SK-N-SH treated with all-trans-retinoic acid at 6 μM for 48 hours (cell line): ENCODE results near the gene TUFT1.

Experiments
- ATAC-seq: fragments of 200-7000 bp; cut with Tn5 transposase; 3 replicates; pipeline ENCODE4 v1.9.1; 2020; ENCODE audit warnings: mild to moderate bottlenecking, moderate library complexity
- ARNTL ChIP-seq: fragments of 450-650 bp; formaldehyde crosslinking; IDR thresholded peaks from 2 replicates; pipeline ENCODE4 v1.5.0; 2020; ENCODE audit warnings: low read depth, mild to moderate bottlenecking, moderate library complexity, borderline replicate concordance
- BACH2 ChIP-seq: fragments of 250-450 bp; sonication (Bioruptor Pico); IDR thresholded peaks from 2 replicates; pipeline ENCODE4 v1.9.0; 2021; ENCODE audit warnings: mild to moderate bottlenecking, borderline replicate concordance
- CREB5 ChIP-seq: fragments of 250-450 bp; sonication (Bioruptor Pico); IDR thresholded peaks from 2 replicates; pipeline ENCODE4 v1.5.1; 2020; ENCODE audit warnings: low read depth, mild to moderate bottlenecking, moderate library complexity
- CSRNP3 ChIP-seq: fragments of 250-450 bp; sonication (Bioruptor Pico); IDR thresholded peaks from 2 replicates; pipeline ENCODE4 v1.5.1; 2021; ENCODE audit warnings: mild to moderate bottlenecking, moderate library complexity
- ESRRG ChIP-seq: fragments of 250-450 bp; sonication (Bioruptor Pico); IDR thresholded peaks from 2 replicates; pipeline ENCODE4 v1.6.1; 2021; ENCODE audit warnings: mild to moderate bottlenecking
- GLIS3 ChIP-seq: fragments of 250-450 bp; sonication (Bioruptor Pico); IDR thresholded peaks from 2 replicates; pipeline ENCODE4 v1.5.0; 2020; ENCODE audit warnings: mild to moderate bottlenecking, moderate library complexity
- OSR1 ChIP-seq: fragments of 250-450 bp; sonication (Bioruptor Pico); IDR thresholded peaks from 2 replicates; pipeline ENCODE4 v1.8.0; 2022; ENCODE audit warnings: moderate library complexity, mild to moderate bottlenecking, inconsistent platforms
- PATZ1 ChIP-seq: fragments of 250-450 bp; sonication (Bioruptor Pico); IDR thresholded peaks from 2 replicates; pipeline ENCODE4 v1.8.0; 2020; ENCODE audit warnings: mild to moderate bottlenecking, moderate library complexity, borderline replicate concordance
- PPARA ChIP-seq: fragments of 250-450 bp; sonication (Bioruptor Pico); IDR thresholded peaks from 2 replicates; pipeline ENCODE4 v1.5.0; 2020; ENCODE audit warnings: mild to moderate bottlenecking, borderline replicate concordance
- RARB ChIP-seq: fragments of 250-450 bp; sonication (Bioruptor Pico); IDR thresholded peaks from 2 replicates; pipeline ENCODE4 v1.8.0; 2021; ENCODE audit warnings: mild to moderate bottlenecking, moderate library complexity
- SNAI2 ChIP-seq: fragments of 250-450 bp; sonication (Bioruptor Pico); IDR thresholded peaks from 2 replicates; pipeline ENCODE4 v1.5.0; 2020; ENCODE audit warnings: mild to moderate bottlenecking, moderate library complexity
- TCF4 ChIP-seq: fragments of 250-450 bp; sonication (Bioruptor Pico); IDR thresholded peaks from 2 replicates; pipeline ENCODE4 v1.8.0; 2021; ENCODE audit warnings: mild to moderate bottlenecking, moderate library complexity, borderline replicate concordance
- TOX ChIP-seq: fragments of 250-450 bp; sonication (Bioruptor Pico); IDR thresholded peaks from 2 replicates; pipeline ENCODE4 v1.8.0; 2021; ENCODE audit warnings: mild to moderate bottlenecking, moderate library complexity, borderline replicate concordance
- TSHZ2 ChIP-seq: fragments of 250-450 bp; sonication (Bioruptor Pico); IDR thresholded peaks from 2 replicates; pipeline ENCODE4 v1.5.0; 2020; ENCODE audit warnings: mild to moderate bottlenecking, moderate library complexity
- ZC3H10 ChIP-seq: fragments of 250-450 bp; sonication (Bioruptor Pico); IDR thresholded peaks from 2 replicates; pipeline ENCODE4 v1.5.1; 2021; ENCODE audit warnings: mild to moderate bottlenecking, moderate library complexity
- ZFP3 ChIP-seq: fragments of 250-450 bp; sonication (Bioruptor Pico); IDR thresholded peaks from 2 replicates; pipeline ENCODE4 v1.5.0; 2020; ENCODE audit warnings: mild to moderate bottlenecking, moderate library complexity
- ZFP30 ChIP-seq: fragments of 450-650 bp; formaldehyde crosslinking; IDR thresholded peaks from 2 replicates; pipeline ENCODE4 v1.5.0; 2022; ENCODE audit warnings: mild to moderate bottlenecking, moderate library complexity
- ZNF70 ChIP-seq: fragments of 450-650 bp; formaldehyde crosslinking; IDR thresholded peaks from 2 replicates; pipeline ENCODE4 v1.5.0; 2020; ENCODE audit warnings: mild to moderate bottlenecking, moderate library complexity
- ZNF8 ChIP-seq: fragments of 450-650 bp; formaldehyde crosslinking; IDR thresholded peaks from 2 replicates; pipeline ENCODE4 v1.5.0; 2020; ENCODE audit warnings: mild to moderate bottlenecking, moderate library complexity

TUFT1 gene

GRCh38 chr1:151562661-151563060 lies 22.6 kb downstream of the TUFT1 start:
- TF ChIP-seq ARNTL, result no peak
- ATAC-seq, result peak; percentile 45

- no peak for ATAC-seq
- TF ChIP-seq PATZ1 (CRISPR knock-in tag) (no peak), ZNF70 (no peak), GLIS3 (CRISPR knock-in tag) (no peak), OSR1 (CRISPR knock-in tag) (no peak), BACH2 (CRISPR knock-in tag) (no peak), RARB (CRISPR knock-in tag) (no peak), TOX (no peak), ZC3H10 (CRISPR knock-in tag) (no peak), PPARA (no peak), ESRRG (CRISPR knock-in tag) (no peak), ZFP30 (CRISPR knock-in tag) (no peak), TSHZ2 (CRISPR knock-in tag) (no peak), TCF4 (no peak), CREB5 (no peak), SNAI2 (no peak)
These were observed 23.3 kb downstream of the TUFT1 start for GRCh38 chr1:151563376-151563775.

- no peak for ATAC-seq
- TF ChIP-seq ZNF8 (no peak), SNAI2 (no peak), PPARA (no peak), ARNTL (no peak), TSHZ2 (CRISPR knock-in tag) (no peak), CSRNP3 (CRISPR knock-in tag) (no peak)
These were observed 25.5 kb downstream of the TUFT1 start for GRCh38 chr1:151565502-151566189.

DNA sequence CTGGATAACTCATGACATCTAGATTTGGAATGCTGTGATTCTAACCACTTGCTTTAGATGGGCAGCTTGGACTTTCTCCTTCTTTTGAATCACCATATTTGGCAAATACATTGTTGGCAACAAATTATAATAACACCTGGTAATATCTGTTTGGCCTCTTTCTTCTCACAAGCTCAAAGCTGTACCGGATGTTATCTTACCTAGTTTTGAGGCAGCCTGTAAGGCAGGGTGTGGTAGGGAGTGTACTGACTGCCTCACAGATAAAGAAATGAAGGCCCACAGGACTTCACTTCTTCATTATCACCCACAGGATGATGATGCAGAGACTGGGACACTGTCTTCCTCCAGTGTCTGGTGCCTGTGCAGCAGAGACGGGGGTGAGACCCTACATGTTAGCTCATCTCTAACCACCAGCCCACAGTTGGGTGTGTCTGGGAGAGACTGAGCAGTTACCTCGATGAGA lies 28.5 kb downstream of the TUFT1 start:
- ATAC-seq, result no peak
- TF ChIP-seq PPARA (no peak), ZNF70 (no peak), CSRNP3 (CRISPR knock-in tag) (no peak), RARB (CRISPR knock-in tag) (no peak), ZFP3 (CRISPR knock-in tag) (no peak), ARNTL (no peak), TSHZ2 (CRISPR knock-in tag) (no peak)
